ENCODE data around the gene MAP3K20.

GRCh38 chr2:173027181-173028128 lies 48.2 kb upstream of the MAP3K20 start:
- TF ChIP-seq, protein P1, sequence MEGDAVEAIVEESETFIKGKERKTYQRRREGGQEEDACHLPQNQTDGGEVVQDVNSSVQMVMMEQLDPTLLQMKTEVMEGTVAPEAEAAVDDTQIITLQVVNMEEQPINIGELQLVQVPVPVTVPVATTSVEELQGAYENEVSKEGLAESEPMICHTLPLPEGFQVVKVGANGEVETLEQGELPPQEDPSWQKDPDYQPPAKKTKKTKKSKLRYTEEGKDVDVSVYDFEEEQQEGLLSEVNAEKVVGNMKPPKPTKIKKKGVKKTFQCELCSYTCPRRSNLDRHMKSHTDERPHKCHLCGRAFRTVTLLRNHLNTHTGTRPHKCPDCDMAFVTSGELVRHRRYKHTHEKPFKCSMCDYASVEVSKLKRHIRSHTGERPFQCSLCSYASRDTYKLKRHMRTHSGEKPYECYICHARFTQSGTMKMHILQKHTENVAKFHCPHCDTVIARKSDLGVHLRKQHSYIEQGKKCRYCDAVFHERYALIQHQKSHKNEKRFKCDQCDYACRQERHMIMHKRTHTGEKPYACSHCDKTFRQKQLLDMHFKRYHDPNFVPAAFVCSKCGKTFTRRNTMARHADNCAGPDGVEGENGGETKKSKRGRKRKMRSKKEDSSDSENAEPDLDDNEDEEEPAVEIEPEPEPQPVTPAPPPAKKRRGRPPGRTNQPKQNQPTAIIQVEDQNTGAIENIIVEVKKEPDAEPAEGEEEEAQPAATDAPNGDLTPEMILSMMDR (conservative IDR thresholded peaks at IDR 0.05; ENCODE audit: low read depth in 2 of 2), result peak; percentile 99
- TF ChIP-seq NANOG (IDR thresholded peaks at IDR 0.05; ENCODE audit: borderline replicate concordance) (no peak), CREB1 (CRISPR knock-in tag; IDR thresholded peaks at IDR 0.05; ENCODE audit: low read depth) (no peak), POLR2AphosphoS5 (IDR thresholded peaks at IDR 0.05; ENCODE audit: low read depth) (no peak), EZH2phosphoT487 (IDR thresholded peaks at IDR 0.05; ENCODE audit: unreplicated experiment) (no peak), EZH2 (IDR thresholded peaks at IDR 0.05; ENCODE audit: low read depth, unreplicated experiment) (no peak), ZNF331 (CRISPR knock-in tag; IDR thresholded peaks at IDR 0.05; ENCODE audit: low read depth) (no peak), JUNB (IDR thresholded peaks at IDR 0.05; ENCODE audit: unreplicated experiment) (no peak), STAT1 (IDR thresholded peaks at IDR 0.05; ENCODE audit: unreplicated experiment) (no peak), ETS1 (IDR thresholded peaks at IDR 0.05) (no peak), ZNF114 (CRISPR knock-in tag; IDR thresholded peaks at IDR 0.05) (no peak)
- TF ChIP-seq, protein P2, sequence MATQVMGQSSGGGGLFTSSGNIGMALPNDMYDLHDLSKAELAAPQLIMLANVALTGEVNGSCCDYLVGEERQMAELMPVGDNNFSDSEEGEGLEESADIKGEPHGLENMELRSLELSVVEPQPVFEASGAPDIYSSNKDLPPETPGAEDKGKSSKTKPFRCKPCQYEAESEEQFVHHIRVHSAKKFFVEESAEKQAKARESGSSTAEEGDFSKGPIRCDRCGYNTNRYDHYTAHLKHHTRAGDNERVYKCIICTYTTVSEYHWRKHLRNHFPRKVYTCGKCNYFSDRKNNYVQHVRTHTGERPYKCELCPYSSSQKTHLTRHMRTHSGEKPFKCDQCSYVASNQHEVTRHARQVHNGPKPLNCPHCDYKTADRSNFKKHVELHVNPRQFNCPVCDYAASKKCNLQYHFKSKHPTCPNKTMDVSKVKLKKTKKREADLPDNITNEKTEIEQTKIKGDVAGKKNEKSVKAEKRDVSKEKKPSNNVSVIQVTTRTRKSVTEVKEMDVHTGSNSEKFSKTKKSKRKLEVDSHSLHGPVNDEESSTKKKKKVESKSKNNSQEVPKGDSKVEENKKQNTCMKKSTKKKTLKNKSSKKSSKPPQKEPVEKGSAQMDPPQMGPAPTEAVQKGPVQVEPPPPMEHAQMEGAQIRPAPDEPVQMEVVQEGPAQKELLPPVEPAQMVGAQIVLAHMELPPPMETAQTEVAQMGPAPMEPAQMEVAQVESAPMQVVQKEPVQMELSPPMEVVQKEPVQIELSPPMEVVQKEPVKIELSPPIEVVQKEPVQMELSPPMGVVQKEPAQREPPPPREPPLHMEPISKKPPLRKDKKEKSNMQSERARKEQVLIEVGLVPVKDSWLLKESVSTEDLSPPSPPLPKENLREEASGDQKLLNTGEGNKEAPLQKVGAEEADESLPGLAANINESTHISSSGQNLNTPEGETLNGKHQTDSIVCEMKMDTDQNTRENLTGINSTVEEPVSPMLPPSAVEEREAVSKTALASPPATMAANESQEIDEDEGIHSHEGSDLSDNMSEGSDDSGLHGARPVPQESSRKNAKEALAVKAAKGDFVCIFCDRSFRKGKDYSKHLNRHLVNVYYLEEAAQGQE (IDR thresholded peaks at IDR 0.05; ENCODE audit: unreplicated experiment), result no peak
